OCI-LY3 (cell line): Measurements from ENCODE around the gene SLC17A9.

ENCODE experiments used
- H2AFZ ChIP-seq: fragments of 200-600, 300-600 bp; shearing (Covaris generic); 2 replicates; pipeline ENCODE4 v1.6.0; 2014; ENCODE audit warnings: antibody characterized with exemption, low read depth, low read length
- H3K27ac ChIP-seq: fragments of 200-600, 300-600 bp; sonication (generic); 2 replicates; pipeline ENCODE4 v1.5.1; 2014; ENCODE audit warnings: mild to moderate bottlenecking, low read length, moderate library complexity, mixed read lengths
- H3K27me3 ChIP-seq: fragments of 200-600, 300-600 bp; sonication (generic); 2 replicates; pipeline ENCODE4 v1.6.1; 2014; ENCODE audit warnings: low read depth, low read length, mixed read lengths
- H3K36me3 ChIP-seq: fragments of 200-600, 300-600 bp; sonication (generic); replicated peaks from 2 replicates; pipeline ENCODE3; 2014; ENCODE audit warnings: low read depth, low read length, mixed read lengths
- H3K4me1 ChIP-seq: fragments of 300-600, 200-600 bp; sonication (generic); 2 replicates; pipeline ENCODE4 v1.6.1; 2014; ENCODE audit warnings: low read length, mixed read lengths
- H3K4me2 ChIP-seq: fragments of 200-600, 300-600 bp; sonication (generic); 2 replicates; pipeline ENCODE4 v1.6.1; 2014; ENCODE audit warnings: low read length, mixed read lengths
- H3K4me3 ChIP-seq: fragments of 300-600, 200-600 bp; sonication (generic); 2 replicates; pipeline ENCODE4 v1.5.1; 2014; ENCODE audit warnings: antibody characterized with exemption, mild to moderate bottlenecking, low read length, moderate library complexity
- H3K79me2 ChIP-seq: fragments of 300-600, 200-600 bp; shearing (Covaris generic); 2 replicates; pipeline ENCODE4 v1.6.1; 2014; ENCODE audit warnings: mild to moderate bottlenecking, low read length, mixed read lengths
- H3K9ac ChIP-seq: fragments of 300-600, 200-600 bp; shearing (Covaris generic); 2 replicates; pipeline ENCODE4 v1.6.0; 2014; ENCODE audit warnings: mild to moderate bottlenecking, low read length, moderate library complexity
- H3K9me3 ChIP-seq: fragments of 200-600, 300-600 bp; shearing (Covaris generic); 2 replicates; pipeline ENCODE4 v1.6.1; 2014; ENCODE audit warnings: low read length, mixed read lengths; ENCODE audit not compliant: insufficient read depth
- H4K20me1 ChIP-seq: fragments of 200-600, 300-600 bp; sonication (generic); 2 replicates; pipeline ENCODE4 v1.6.1; 2016; ENCODE audit warnings: low read length, mixed read lengths; ENCODE audit not compliant: insufficient read depth
- EZH2phosphoT487 ChIP-seq: fragments of 200-600 bp; shearing (Covaris generic); IDR thresholded peaks from 2 replicates; pipeline ENCODE4 v1.6.1; 2018; ENCODE audit warnings: antibody characterized with exemption, mixed run types, low read depth
- TF ChIP-seq, protein P1 (sequence below): fragments of 200-600, 300-600 bp; sonication (generic); IDR thresholded peaks from 2 replicates; pipeline ENCODE4 v1.5.1; 2014; ENCODE audit warnings: antibody characterized with exemption, low read length, low read depth

SLC17A9 gene

GRCh38 chr20:62956387-62957135 is 4.1 kb downstream of the SLC17A9 start:
- no peaks in the 10 kb centered on the region for H3K27me3 ChIP-seq
- no peak overlapping the region for H3K4me3 ChIP-seq
- TF ChIP-seq, protein P1, sequence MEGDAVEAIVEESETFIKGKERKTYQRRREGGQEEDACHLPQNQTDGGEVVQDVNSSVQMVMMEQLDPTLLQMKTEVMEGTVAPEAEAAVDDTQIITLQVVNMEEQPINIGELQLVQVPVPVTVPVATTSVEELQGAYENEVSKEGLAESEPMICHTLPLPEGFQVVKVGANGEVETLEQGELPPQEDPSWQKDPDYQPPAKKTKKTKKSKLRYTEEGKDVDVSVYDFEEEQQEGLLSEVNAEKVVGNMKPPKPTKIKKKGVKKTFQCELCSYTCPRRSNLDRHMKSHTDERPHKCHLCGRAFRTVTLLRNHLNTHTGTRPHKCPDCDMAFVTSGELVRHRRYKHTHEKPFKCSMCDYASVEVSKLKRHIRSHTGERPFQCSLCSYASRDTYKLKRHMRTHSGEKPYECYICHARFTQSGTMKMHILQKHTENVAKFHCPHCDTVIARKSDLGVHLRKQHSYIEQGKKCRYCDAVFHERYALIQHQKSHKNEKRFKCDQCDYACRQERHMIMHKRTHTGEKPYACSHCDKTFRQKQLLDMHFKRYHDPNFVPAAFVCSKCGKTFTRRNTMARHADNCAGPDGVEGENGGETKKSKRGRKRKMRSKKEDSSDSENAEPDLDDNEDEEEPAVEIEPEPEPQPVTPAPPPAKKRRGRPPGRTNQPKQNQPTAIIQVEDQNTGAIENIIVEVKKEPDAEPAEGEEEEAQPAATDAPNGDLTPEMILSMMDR, result no peak
- TF ChIP-seq EZH2phosphoT487, result no peak
- peaks cover 33% of the 10 kb centered on the region for H3K36me3 ChIP-seq
- H3K9me3 ChIP-seq, result no peaks in the 10 kb centered on the region
- H3K4me1 ChIP-seq, result peaks cover 18% of the 10 kb centered on the region
- peaks cover 34% of the 10 kb centered on the region for H4K20me1 ChIP-seq
- H3K4me2 ChIP-seq, result no peak overlapping the region
- H3K9ac ChIP-seq, result no peak overlapping the region
- peaks cover 58% of the 10 kb centered on the region for H3K79me2 ChIP-seq
- no peak overlapping the region for H3K27ac ChIP-seq
- no peak overlapping the region for H2AFZ ChIP-seq

GRCh38 chr20:62957136-62958117 is 4.9 kb downstream of the SLC17A9 start:
- Histone ChIP-seq H4K20me1 (peaks cover 34% of the 10 kb centered on the region), H3K79me2 (peaks cover 49% of the 10 kb centered on the region), H3K27ac (no peak overlapping the region), H3K9me3 (no peaks in the 10 kb centered on the region), H3K4me1 (peaks cover 11% of the 10 kb centered on the region), H3K36me3 (peaks cover 39% of the 10 kb centered on the region), H2AFZ (no peak overlapping the region), H3K4me3 (no peak overlapping the region), H3K4me2 (no peak overlapping the region), H3K27me3 (no peaks in the 10 kb centered on the region), H3K9ac (no peak overlapping the region)
- TF ChIP-seq, protein P1, result no peak
- no peak for TF ChIP-seq EZH2phosphoT487

DNA sequence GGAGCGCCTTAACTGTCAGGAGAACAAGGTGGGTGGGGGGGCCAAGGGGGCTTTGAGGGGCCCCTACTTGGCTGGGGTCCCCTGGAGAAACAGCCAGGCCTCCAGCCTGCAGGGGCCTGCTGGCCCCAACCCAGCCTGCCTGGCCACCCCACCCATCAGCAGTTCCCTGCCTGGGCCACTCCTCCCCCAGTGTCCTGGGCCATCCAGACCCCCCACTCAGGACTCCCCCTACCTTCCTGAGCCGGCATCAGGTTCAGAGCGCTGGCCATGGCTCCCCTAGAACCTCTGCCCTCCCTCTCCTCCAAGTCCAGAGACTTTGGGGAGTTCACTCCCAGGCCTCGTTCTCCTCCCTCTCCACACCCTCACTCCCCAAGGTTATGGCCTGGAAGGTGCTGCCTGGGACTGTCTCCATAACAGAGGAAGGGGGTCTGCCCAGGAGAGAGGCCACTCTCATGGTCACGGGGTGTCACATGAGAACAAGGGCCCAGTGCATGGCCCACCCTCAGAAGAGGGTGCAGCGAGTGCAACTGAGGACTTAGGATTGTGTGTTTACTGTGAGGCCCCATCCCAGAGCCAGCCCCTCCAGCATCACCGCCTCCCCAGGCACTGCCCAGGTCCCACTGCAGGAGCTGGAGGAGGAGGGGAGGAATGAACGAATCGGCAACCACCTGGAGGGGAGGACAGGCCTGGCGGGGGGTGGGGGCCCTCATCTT is 6.0 kb downstream of the SLC17A9 start:
- Histone ChIP-seq H3K27me3 (no peaks in the 10 kb centered on the region), H2AFZ (no peak overlapping the region), H3K4me3 (no peak overlapping the region), H3K36me3 (peaks cover 48% of the 10 kb centered on the region), H3K4me2 (no peak overlapping the region), H3K9me3 (no peaks in the 10 kb centered on the region), H4K20me1 (peaks cover 34% of the 10 kb centered on the region), H3K4me1 (peaks cover 10% of the 10 kb centered on the region), H3K27ac (no peak overlapping the region), H3K79me2 (peaks cover 38% of the 10 kb centered on the region), H3K9ac (no peak overlapping the region)
- no peak for TF ChIP-seq EZH2phosphoT487
- TF ChIP-seq, protein P1, result no peak
